ENCODE results near the gene SFTPB.
"Not testable (repeated sequence)": the region's sequence is repeated elsewhere in the genome, so short reads cannot be mapped to it uniquely, and the experiment has no call there.

SFTPB gene

GRCh38 chr2:85675866-85676548 lies 8.0 kb upstream of the SFTPB start:
- no peaks in the 10 kb centered on the region for H3K36me3 ChIP-seq (ENCODE audit: control insufficient read depth, insufficient read depth, low read length)
- no peak overlapping the region for H3K27ac ChIP-seq (ENCODE audit: low read depth, low read length, severe bottlenecking)
- no peak overlapping the region for H3K4me3 ChIP-seq (ENCODE audit: extremely low read depth, insufficient read depth, low read length, poor library complexity, severe bottlenecking)
- WGBS, 2 experiments (ENCODE audit: insufficient coverage in 2 of 2): 76 to 95% methylated on average over 4 of the region's 6 CpGs
- H3K4me1 ChIP-seq (ENCODE audit: control insufficient read depth, insufficient read depth, low read length, poor library complexity, severe bottlenecking): no peaks in the 10 kb centered on the region
- no peaks in the 10 kb centered on the region for H3K9me3 ChIP-seq (ENCODE audit: control insufficient read depth, low read length)

- no peaks in the 10 kb centered on the region for H3K9me3 ChIP-seq (ENCODE audit: control insufficient read depth, low read length)
- H3K36me3 ChIP-seq (ENCODE audit: control insufficient read depth, insufficient read depth, low read length): no peaks in the 10 kb centered on the region
- H3K4me1 ChIP-seq (ENCODE audit: control insufficient read depth, insufficient read depth, low read length, poor library complexity, severe bottlenecking): no peaks in the 10 kb centered on the region
- H3K27ac ChIP-seq (ENCODE audit: low read depth, low read length, severe bottlenecking): no peak overlapping the region
- 96 to 97% methylated on average over 3 to 5 of the region's 6 CpGs for WGBS, 2 experiments (ENCODE audit: insufficient coverage in 2 of 2)
- H3K4me3 ChIP-seq (ENCODE audit: extremely low read depth, insufficient read depth, low read length, poor library complexity, severe bottlenecking): no peak overlapping the region
Observed at GRCh38 chr2:85675427-85675826, 7.4 kb upstream of the SFTPB start.

- H3K4me3 ChIP-seq (ENCODE audit: extremely low read depth, insufficient read depth, low read length, poor library complexity, severe bottlenecking): no peak overlapping the region
- H3K4me1 ChIP-seq (ENCODE audit: control insufficient read depth, insufficient read depth, low read length, poor library complexity, severe bottlenecking): no peaks in the 10 kb centered on the region
- H3K36me3 ChIP-seq (ENCODE audit: control insufficient read depth, insufficient read depth, low read length): no peaks in the 10 kb centered on the region
- WGBS, 2 experiments (ENCODE audit: insufficient coverage in 2 of 2): 95 to 100% methylated on average over 2 of the region's 2 CpGs
- H3K9me3 ChIP-seq (ENCODE audit: control insufficient read depth, low read length): no peaks in the 10 kb centered on the region
- no peak overlapping the region for H3K27ac ChIP-seq (ENCODE audit: low read depth, low read length, severe bottlenecking)
Observed at GRCh38 chr2:85674417-85674816, 6.4 kb upstream of the SFTPB start.

GRCh38 chr2:85673716-85674375 lies 5.8 kb upstream of the SFTPB start:
- H3K9me3 ChIP-seq (ENCODE audit: control insufficient read depth, low read length): no peaks in the 10 kb centered on the region
- no peak overlapping the region for H3K27ac ChIP-seq (ENCODE audit: low read depth, low read length, severe bottlenecking)
- no peak overlapping the region for H3K4me3 ChIP-seq (ENCODE audit: extremely low read depth, insufficient read depth, low read length, poor library complexity, severe bottlenecking)
- H3K4me1 ChIP-seq (ENCODE audit: control insufficient read depth, insufficient read depth, low read length, poor library complexity, severe bottlenecking): peaks cover under 1% of the 10 kb centered on the region
- WGBS, 2 experiments (ENCODE audit: insufficient coverage in 2 of 2): 84 to 89% methylated on average over 8 to 11 of the region's 11 CpGs
- H3K36me3 ChIP-seq (ENCODE audit: control insufficient read depth, insufficient read depth, low read length): no peaks in the 10 kb centered on the region

GRCh38 chr2:85672456-85672855 lies 4.5 kb upstream of the SFTPB start:
- peaks cover 7% of the 10 kb centered on the region for H3K4me1 ChIP-seq (ENCODE audit: control insufficient read depth, insufficient read depth, low read length, poor library complexity, severe bottlenecking)
- no peak overlapping the region for H3K4me3 ChIP-seq (ENCODE audit: extremely low read depth, insufficient read depth, low read length, poor library complexity, severe bottlenecking)
- H3K9me3 ChIP-seq (ENCODE audit: control insufficient read depth, low read length): no peaks in the 10 kb centered on the region
- no peak overlapping the region for H3K27ac ChIP-seq (ENCODE audit: low read depth, low read length, severe bottlenecking)
- no peaks in the 10 kb centered on the region for H3K36me3 ChIP-seq (ENCODE audit: control insufficient read depth, insufficient read depth, low read length)
- WGBS, 2 experiments (ENCODE audit: insufficient coverage in 2 of 2): 81 to 87% methylated on average over 6 to 7 of the region's 9 CpGs

GRCh38 chr2:85670416-85670815 lies 2.4 kb upstream of the SFTPB start:
- H3K36me3 ChIP-seq (ENCODE audit: control insufficient read depth, insufficient read depth, low read length); H3K4me3 ChIP-seq (ENCODE audit: extremely low read depth, insufficient read depth, low read length, poor library complexity, severe bottlenecking); H3K9me3 ChIP-seq (ENCODE audit: control insufficient read depth, low read length); H3K4me1 ChIP-seq (ENCODE audit: control insufficient read depth, insufficient read depth, low read length, poor library complexity, severe bottlenecking); H3K27ac ChIP-seq (ENCODE audit: low read depth, low read length, severe bottlenecking): not testable (repeated sequence)
- 78 to 87% methylated on average over 8 to 9 of the region's 13 CpGs for WGBS, 2 experiments (ENCODE audit: insufficient coverage in 2 of 2)

- H3K9me3 ChIP-seq (ENCODE audit: control insufficient read depth, low read length): no peaks in the 10 kb centered on the region
- no peak overlapping the region for H3K27ac ChIP-seq (ENCODE audit: low read depth, low read length, severe bottlenecking)
- H3K4me1 ChIP-seq (ENCODE audit: control insufficient read depth, insufficient read depth, low read length, poor library complexity, severe bottlenecking): peaks cover 7% of the 10 kb centered on the region
- H3K36me3 ChIP-seq (ENCODE audit: control insufficient read depth, insufficient read depth, low read length): no peaks in the 10 kb centered on the region
- 92 to 93% methylated on average over 2 to 5 of the region's 5 CpGs for WGBS, 2 experiments (ENCODE audit: insufficient coverage in 2 of 2)
- no peak overlapping the region for H3K4me3 ChIP-seq (ENCODE audit: extremely low read depth, insufficient read depth, low read length, poor library complexity, severe bottlenecking)
Observed at GRCh38 chr2:85669549-85669948, 1.6 kb upstream of the SFTPB start.

GRCh38 chr2:85668857-85669142 lies 801 bp upstream of the SFTPB start:
- WGBS, 2 experiments (ENCODE audit: insufficient coverage in 2 of 2): 90 to 100% methylated on average over 1 to 2 of the region's 3 CpGs
- Histone ChIP-seq H3K4me3 (ENCODE audit: extremely low read depth, insufficient read depth, low read length, poor library complexity, severe bottlenecking) (no peak overlapping the region), H3K4me1 (ENCODE audit: control insufficient read depth, insufficient read depth, low read length, poor library complexity, severe bottlenecking) (peaks cover 7% of the 10 kb centered on the region), H3K9me3 (ENCODE audit: control insufficient read depth, low read length) (no peaks in the 10 kb centered on the region), H3K36me3 (ENCODE audit: control insufficient read depth, insufficient read depth, low read length) (no peaks in the 10 kb centered on the region), H3K27ac (ENCODE audit: low read depth, low read length, severe bottlenecking) (no peak overlapping the region)

GRCh38 chr2:85667561-85668008 lies 414 bp downstream of the SFTPB start:
- 92 to 94% methylated on average over 2 to 3 of the region's 3 CpGs for WGBS, 2 experiments (ENCODE audit: insufficient coverage in 2 of 2)
- H3K36me3 ChIP-seq (ENCODE audit: control insufficient read depth, insufficient read depth, low read length): no peaks in the 10 kb centered on the region
- H3K4me3 ChIP-seq (ENCODE audit: extremely low read depth, insufficient read depth, low read length, poor library complexity, severe bottlenecking): no peak overlapping the region
- no peaks in the 10 kb centered on the region for H3K9me3 ChIP-seq (ENCODE audit: control insufficient read depth, low read length)
- H3K4me1 ChIP-seq (ENCODE audit: control insufficient read depth, insufficient read depth, low read length, poor library complexity, severe bottlenecking): peaks cover 11% of the 10 kb centered on the region
- no peak overlapping the region for H3K27ac ChIP-seq (ENCODE audit: low read depth, low read length, severe bottlenecking)

- 91 to 94% methylated on average over 4 to 9 of the region's 11 CpGs for WGBS, 2 experiments (ENCODE audit: insufficient coverage in 2 of 2)
- Histone ChIP-seq H3K9me3 (ENCODE audit: control insufficient read depth, low read length) (no peaks in the 10 kb centered on the region), H3K4me3 (ENCODE audit: extremely low read depth, insufficient read depth, low read length, poor library complexity, severe bottlenecking) (no peak overlapping the region), H3K4me1 (ENCODE audit: control insufficient read depth, insufficient read depth, low read length, poor library complexity, severe bottlenecking) (peaks cover 14% of the 10 kb centered on the region), H3K36me3 (ENCODE audit: control insufficient read depth, insufficient read depth, low read length) (no peaks in the 10 kb centered on the region), H3K27ac (ENCODE audit: low read depth, low read length, severe bottlenecking) (no peak overlapping the region)
Observed at GRCh38 chr2:85666435-85667316, 1.3 kb downstream of the SFTPB start.
